ENCODE results near the gene MMP7.

DNA sequence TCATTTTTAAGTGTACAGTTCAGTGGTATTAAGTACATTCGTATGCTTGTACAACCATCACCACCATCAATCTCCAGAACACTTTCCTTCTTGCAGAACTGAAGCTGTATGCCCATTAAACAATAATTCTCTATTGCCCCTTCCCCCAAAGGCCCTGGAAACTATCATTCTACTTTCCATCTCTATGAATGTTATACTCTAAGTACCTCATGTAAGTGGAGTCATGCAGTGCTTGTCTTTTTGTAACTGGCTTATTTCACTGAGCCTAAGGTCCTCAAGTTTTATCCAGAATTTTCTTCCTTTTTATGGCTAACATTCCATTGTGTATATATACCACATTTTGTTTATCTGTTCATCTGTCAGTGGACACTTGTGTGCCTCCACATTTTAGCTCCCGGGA lies 29.7 kb downstream of the MMP7 start:
- TF ChIP-seq, protein P1, sequence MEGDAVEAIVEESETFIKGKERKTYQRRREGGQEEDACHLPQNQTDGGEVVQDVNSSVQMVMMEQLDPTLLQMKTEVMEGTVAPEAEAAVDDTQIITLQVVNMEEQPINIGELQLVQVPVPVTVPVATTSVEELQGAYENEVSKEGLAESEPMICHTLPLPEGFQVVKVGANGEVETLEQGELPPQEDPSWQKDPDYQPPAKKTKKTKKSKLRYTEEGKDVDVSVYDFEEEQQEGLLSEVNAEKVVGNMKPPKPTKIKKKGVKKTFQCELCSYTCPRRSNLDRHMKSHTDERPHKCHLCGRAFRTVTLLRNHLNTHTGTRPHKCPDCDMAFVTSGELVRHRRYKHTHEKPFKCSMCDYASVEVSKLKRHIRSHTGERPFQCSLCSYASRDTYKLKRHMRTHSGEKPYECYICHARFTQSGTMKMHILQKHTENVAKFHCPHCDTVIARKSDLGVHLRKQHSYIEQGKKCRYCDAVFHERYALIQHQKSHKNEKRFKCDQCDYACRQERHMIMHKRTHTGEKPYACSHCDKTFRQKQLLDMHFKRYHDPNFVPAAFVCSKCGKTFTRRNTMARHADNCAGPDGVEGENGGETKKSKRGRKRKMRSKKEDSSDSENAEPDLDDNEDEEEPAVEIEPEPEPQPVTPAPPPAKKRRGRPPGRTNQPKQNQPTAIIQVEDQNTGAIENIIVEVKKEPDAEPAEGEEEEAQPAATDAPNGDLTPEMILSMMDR (IDR thresholded peaks at IDR 0.05) = no peak
- no peak for TF ChIP-seq POLR2A (IDR thresholded peaks at IDR 0.05)
- TF ChIP-seq POLR2AphosphoS5 (IDR thresholded peaks at IDR 0.05) = no peak
